ENCODE measurements around the gene SLC22A5. TPM values are rescaled to one million over a fixed set of nuclear protein-coding genes. Genes with fewer than 3 reads are reported as not detected.

The SLC22A5 gene
- total RNA-seq = 10 to 100 TPM in 1 of 5 experiments, 1 to 10 TPM in 4; 6.8 to 10.8 (median 8.0) TPM
- polyA plus RNA-seq = 1 to 10 TPM; 1.8 to 3.6 TPM
- 19.8 reads per million, percentile 50 among the genes with 10 or more reads in this experiment for total RNA-seq

GRCh38 chr5:132369474-132370180 is at the start of gene SLC22A5:
SLC22A5 (plus strand) TSS chr5:132369710; CDS start chr5:132369973, 263 bp downstream.
- H3K27me3 ChIP-seq (ENCODE audit: control insufficient read depth in 2 of 2, insufficient read depth in 2 of 2, low read length in 2 of 2) = no peaks in the 10 kb centered on the region
- Mint-ChIP-seq H3K4me3 (peak within 1 kb of the TSS; percentile 76 to 92 (median 88)), H3K27ac (peak within 1 kb of the TSS; percentile 64 to 93 (median 90)), H3K9me3 (no peaks in the 10 kb centered on the region), H3K4me1 (peaks cover 12 to 40% (median 31%) of the 10 kb centered on the region in 7 donors), H3K27me3 (no peaks in the 10 kb centered on the region), H3K36me3 (peaks cover 0 to 1% (median 1%) of the 10 kb centered on the region in 5 donors)
- H3K4me1 ChIP-seq (ENCODE audit: control insufficient read depth in 2 of 2, insufficient read depth in 2 of 2, low read length in 2 of 2) = peaks cover 7 to 11% of the 10 kb centered on the region in 2 donors
- ATAC-seq = peak; percentile 93
- H3K27ac ChIP-seq (ENCODE audit: low read depth, low read length) = peak within 1 kb of the TSS; percentile 91
- H3K4me3 ChIP-seq (ENCODE audit: low read length) = peak within 1 kb of the TSS; percentile 72
- H3K36me3 ChIP-seq (ENCODE audit: control insufficient read depth in 2 of 3, insufficient read depth in 3 of 3, low read length in 3 of 3) = peaks cover 0 to under 1% (median 0%) of the 10 kb centered on the region in 3 experiments
- intact Hi-C loops (cut with micrococcal nuclease) = loop anchor here (1.0 to 10.0 kb wide), 5 partner anchors 75 to 368 kb away; partner anchors contain the start of genes SLC22A4 (in 2 of the 2) and KIF3A (in 1 of the 2)
- H3K9me3 ChIP-seq (ENCODE audit: control insufficient read depth in 2 of 3, low read length in 3 of 3) = no peaks in the 10 kb centered on the region
- ChIA-PET CTCF (interaction anchor here (0.6 to 1.4 kb wide), 3 partner anchors 17 to 131 kb away, joined by 3 to 8 read pairs (median 7); no protein-coding TSS in a partner anchor), POLR2A (interaction anchor here (0.9 to 1.7 kb wide), 8 partner anchors 11 to 1221 kb away, joined by 3 to 5 read pairs (median 4); partner anchors contain the start of genes IRF1, KIF3A and RAD50)
- peak; percentile 65 to 79 (median 74) for DNase-seq

GRCh38 chr5:132319975-132320374 is 49.5 kb upstream of the SLC22A5 start:
- ATAC-seq = no peak
- H3K36me3 ChIP-seq (ENCODE audit: control insufficient read depth in 2 of 3, insufficient read depth in 3 of 3, low read length in 3 of 3) = no peaks in the 10 kb centered on the region

DNA sequence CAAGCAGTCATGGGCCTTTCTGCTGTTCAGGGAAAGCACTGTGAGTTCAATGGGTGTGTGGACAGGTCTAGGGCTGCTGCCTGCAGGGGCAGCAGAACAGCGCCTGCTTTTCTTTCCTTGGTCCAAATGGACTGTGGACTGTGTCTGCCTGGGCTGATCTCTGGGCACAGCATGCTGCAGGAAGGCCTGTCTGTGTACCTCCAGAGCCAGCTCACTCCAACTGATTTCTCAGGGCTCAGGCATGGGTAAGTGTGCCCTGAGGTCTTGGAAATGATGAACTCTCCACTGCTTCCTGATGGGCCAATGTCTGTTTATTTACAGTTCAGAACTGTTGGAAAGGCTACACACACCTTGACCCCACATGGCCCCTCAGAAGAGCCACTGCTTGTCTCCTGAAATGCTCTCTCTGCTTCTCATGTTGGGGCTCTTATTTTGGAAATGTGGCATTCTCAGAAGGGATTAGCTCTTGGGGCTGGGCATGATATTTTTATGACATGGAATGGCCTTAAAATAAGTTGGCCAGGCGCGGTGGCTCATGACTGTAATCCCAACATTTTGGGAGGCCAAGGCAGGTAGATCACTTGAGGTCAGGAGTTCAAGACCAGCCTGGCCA is 48.3 kb upstream of the SLC22A5 start:
- intact Hi-C loops (cut with micrococcal nuclease) = no loop called here
- H3K9me3 Mint-ChIP-seq = no peaks in the 10 kb centered on the region
- H3K4me1 ChIP-seq (ENCODE audit: control insufficient read depth in 2 of 2, insufficient read depth in 2 of 2, low read length in 2 of 2) = no peaks in the 10 kb centered on the region
- H3K27me3 Mint-ChIP-seq = no peaks in the 10 kb centered on the region
- no peak for DNase-seq
- peaks cover 0 to 2% (median 0%) of the 10 kb centered on the region in 7 donors for H3K4me1 Mint-ChIP-seq
- no peaks in the 10 kb centered on the region for H3K27me3 ChIP-seq (ENCODE audit: control insufficient read depth in 2 of 2, insufficient read depth in 2 of 2, low read length in 2 of 2)
- no peak overlapping the region for H3K27ac Mint-ChIP-seq
- H3K9me3 ChIP-seq (ENCODE audit: control insufficient read depth in 2 of 3, low read length in 3 of 3) = no peaks in the 10 kb centered on the region
- ATAC-seq = no peak
- ChIA-PET CTCF (no interaction called here), POLR2A (no interaction called here)
- H3K27ac ChIP-seq (ENCODE audit: low read depth, low read length) = no peak overlapping the region
- no peak overlapping the region for H3K4me3 Mint-ChIP-seq
- no peak overlapping the region for H3K4me3 ChIP-seq (ENCODE audit: low read length)
- H3K36me3 Mint-ChIP-seq = peaks cover 0 to 37% (median 9%) of the 10 kb centered on the region in 5 donors
- no peaks in the 10 kb centered on the region for H3K36me3 ChIP-seq (ENCODE audit: control insufficient read depth in 2 of 3, insufficient read depth in 3 of 3, low read length in 3 of 3)

More at GRCh38 chr5:132319975-132320374, 49.5 kb upstream of the SLC22A5 start:
- no peaks in the 10 kb centered on the region for H3K27me3 ChIP-seq (ENCODE audit: control insufficient read depth in 2 of 2, insufficient read depth in 2 of 2, low read length in 2 of 2)
- H3K4me1 ChIP-seq (ENCODE audit: control insufficient read depth in 2 of 2, insufficient read depth in 2 of 2, low read length in 2 of 2) = no peaks in the 10 kb centered on the region
- peaks cover 0 to 37% (median 9%) of the 10 kb centered on the region in 5 donors for H3K36me3 Mint-ChIP-seq
- peaks cover 0 to 2% (median 0%) of the 10 kb centered on the region in 7 donors for H3K4me1 Mint-ChIP-seq
- H3K9me3 ChIP-seq (ENCODE audit: control insufficient read depth in 2 of 3, low read length in 3 of 3) = no peaks in the 10 kb centered on the region
- H3K27me3 Mint-ChIP-seq = no peaks in the 10 kb centered on the region
- POLR2A ChIA-PET = interaction anchor here (0.6 kb wide), 1 partner anchor 1132 kb away, joined by 3 read pairs; no protein-coding TSS in a partner anchor
- no peak overlapping the region for H3K4me3 Mint-ChIP-seq
- no peak overlapping the region for H3K27ac Mint-ChIP-seq
- no peak overlapping the region for H3K4me3 ChIP-seq (ENCODE audit: low read length)
- no peak overlapping the region for H3K27ac ChIP-seq (ENCODE audit: low read depth, low read length)
- no peak for DNase-seq
- CTCF ChIA-PET = no interaction called here
- H3K9me3 Mint-ChIP-seq = no peaks in the 10 kb centered on the region
- intact Hi-C loops (cut with micrococcal nuclease) = no loop called here

- Mint-ChIP-seq H3K4me1 (no peaks in the 10 kb centered on the region), H3K36me3 (peaks cover 0 to 29% (median 9%) of the 10 kb centered on the region in 5 donors), H3K27me3 (no peaks in the 10 kb centered on the region), H3K4me3 (no peak overlapping the region), H3K9me3 (no peaks in the 10 kb centered on the region), H3K27ac (no peak overlapping the region)
- Histone ChIP-seq H3K9me3 (ENCODE audit: control insufficient read depth in 2 of 3, low read length in 3 of 3) (no peaks in the 10 kb centered on the region), H3K4me3 (ENCODE audit: low read length) (no peak overlapping the region), H3K4me1 (ENCODE audit: control insufficient read depth in 2 of 2, insufficient read depth in 2 of 2, low read length in 2 of 2) (no peaks in the 10 kb centered on the region), H3K27ac (ENCODE audit: low read depth, low read length) (no peak overlapping the region), H3K36me3 (ENCODE audit: control insufficient read depth in 2 of 3, insufficient read depth in 3 of 3, low read length in 3 of 3) (no peaks in the 10 kb centered on the region), H3K27me3 (ENCODE audit: control insufficient read depth in 2 of 2, insufficient read depth in 2 of 2, low read length in 2 of 2) (no peaks in the 10 kb centered on the region)
- no peak for DNase-seq
- ChIA-PET CTCF (no interaction called here), POLR2A (no interaction called here)
- no peak for ATAC-seq
- intact Hi-C loops (cut with micrococcal nuclease) = no loop called here
Observed at GRCh38 chr5:132322266-132322665, 47.2 kb upstream of the SLC22A5 start.

- ChIA-PET CTCF (no interaction called here), POLR2A (no interaction called here)
- no peaks in the 10 kb centered on the region for H3K27me3 ChIP-seq (ENCODE audit: control insufficient read depth in 2 of 2, insufficient read depth in 2 of 2, low read length in 2 of 2)
- ATAC-seq (no peak), DNase-seq (no peak)
- no peak overlapping the region for H3K4me3 ChIP-seq (ENCODE audit: low read length)
- no peaks in the 10 kb centered on the region for H3K36me3 ChIP-seq (ENCODE audit: control insufficient read depth in 2 of 3, insufficient read depth in 3 of 3, low read length in 3 of 3)
- Mint-ChIP-seq H3K36me3 (peaks cover 0 to 28% (median 13%) of the 10 kb centered on the region in 5 donors), H3K27me3 (no peaks in the 10 kb centered on the region), H3K27ac (no peak overlapping the region), H3K9me3 (no peaks in the 10 kb centered on the region), H3K4me1 (no peaks in the 10 kb centered on the region), H3K4me3 (no peak overlapping the region)
- intact Hi-C loops (cut with micrococcal nuclease) = no loop called here
- H3K4me1 ChIP-seq (ENCODE audit: control insufficient read depth in 2 of 2, insufficient read depth in 2 of 2, low read length in 2 of 2) = no peaks in the 10 kb centered on the region
- no peak overlapping the region for H3K27ac ChIP-seq (ENCODE audit: low read depth, low read length)
- H3K9me3 ChIP-seq (ENCODE audit: control insufficient read depth in 2 of 3, low read length in 3 of 3) = no peaks in the 10 kb centered on the region
Observed at GRCh38 chr5:132323202-132323601, 46.3 kb upstream of the SLC22A5 start.

DNA sequence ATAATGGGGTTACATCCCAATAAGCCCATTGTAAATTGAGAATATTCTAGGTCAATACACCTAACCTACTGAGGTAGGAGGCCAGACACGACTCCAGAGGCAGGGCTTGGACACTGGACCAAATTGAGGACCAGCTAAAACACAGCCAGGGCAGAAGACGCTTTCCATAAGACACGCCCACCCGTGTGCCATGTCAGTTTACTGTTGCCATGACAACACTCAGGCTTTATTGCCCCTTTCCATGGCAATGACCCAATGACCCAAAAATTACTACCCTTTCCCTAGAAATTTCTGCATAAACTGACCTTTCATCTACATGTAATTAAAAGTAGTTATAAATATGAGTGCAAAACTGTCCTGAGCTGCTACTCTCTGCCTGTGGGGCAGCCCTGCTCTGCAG is 43.8 kb upstream of the SLC22A5 start:
- Mint-ChIP-seq H3K36me3 (peaks cover 0 to 33% (median 13%) of the 10 kb centered on the region in 5 donors), H3K9me3 (no peaks in the 10 kb centered on the region), H3K4me1 (no peaks in the 10 kb centered on the region), H3K27me3 (no peaks in the 10 kb centered on the region), H3K4me3 (no peak overlapping the region), H3K27ac (no peak overlapping the region)
- Histone ChIP-seq H3K9me3 (ENCODE audit: control insufficient read depth in 2 of 3, low read length in 3 of 3) (no peaks in the 10 kb centered on the region), H3K36me3 (ENCODE audit: control insufficient read depth in 2 of 3, insufficient read depth in 3 of 3, low read length in 3 of 3) (no peaks in the 10 kb centered on the region), H3K4me1 (ENCODE audit: control insufficient read depth in 2 of 2, insufficient read depth in 2 of 2, low read length in 2 of 2) (no peaks in the 10 kb centered on the region), H3K27me3 (ENCODE audit: control insufficient read depth in 2 of 2, insufficient read depth in 2 of 2, low read length in 2 of 2) (no peaks in the 10 kb centered on the region), H3K4me3 (ENCODE audit: low read length) (no peak overlapping the region), H3K27ac (ENCODE audit: low read depth, low read length) (no peak overlapping the region)
- ChIA-PET CTCF (no interaction called here), POLR2A (no interaction called here)
- DNase-seq = no peak
- intact Hi-C loops (cut with micrococcal nuclease) = no loop called here
- no peak for ATAC-seq

Measured in naive thymus-derived CD4-positive, alpha-beta T cell (primary cell).